Measurements from ENCODE around the gene PHYHIPL.

Gene PHYHIPL

GRCh38 chr10:59289853-59290252 lies 113.4 kb downstream of the PHYHIPL start:
- DNase-seq (ENCODE audit: low spot score in 2 of 2), result no peak
- no peak overlapping the region for H3K4me3 Mint-ChIP-seq
- no peaks in the 10 kb centered on the region for H3K36me3 Mint-ChIP-seq (ENCODE audit: insufficient read depth)

GRCh38 chr10:59290448-59290847 lies 114.0 kb downstream of the PHYHIPL start:
- no peaks in the 10 kb centered on the region for H3K36me3 Mint-ChIP-seq (ENCODE audit: insufficient read depth)
- no peaks in the 10 kb centered on the region for H3K4me1 Mint-ChIP-seq
- peaks cover 11% of the 10 kb centered on the region for H3K9me3 Mint-ChIP-seq
- ATAC-seq (replicated peaks; ENCODE audit: extremely low read depth, poor library complexity, severe bottlenecking) (no peak), DNase-seq (ENCODE audit: low spot score in 2 of 2) (no peak)
- H3K27ac Mint-ChIP-seq (ENCODE audit: low read depth), result no peak overlapping the region
- no peaks in the 10 kb centered on the region for H3K27me3 Mint-ChIP-seq
- no peak overlapping the region for H3K4me3 Mint-ChIP-seq

More at GRCh38 chr10:59289853-59290252, 113.4 kb downstream of the PHYHIPL start:
- Mint-ChIP-seq H3K27me3 (no peaks in the 10 kb centered on the region), H3K27ac (ENCODE audit: low read depth) (no peak overlapping the region), H3K4me1 (no peaks in the 10 kb centered on the region), H3K9me3 (peaks cover 11% of the 10 kb centered on the region)
- ATAC-seq (replicated peaks; ENCODE audit: extremely low read depth, poor library complexity, severe bottlenecking), result no peak

Measured in central memory CD8-positive, alpha-beta T cell (primary cell).